Gastrocnemius medialis (tissue), 4 donors: ENCODE data around the gene PCNX2.

ENCODE experiments used
- POLR2A ChIP-seq, 2 donors: fragments of 450-650 bp; IDR thresholded peaks; one replicate each; pipeline ENCODE4 v1.6.1; 2017; ENCODE audit warnings: antibody characterized with exemption in 2 of 2, mild to moderate bottlenecking in 2 of 2, moderate library complexity in 2 of 2
- TF ChIP-seq, protein P1 (sequence below), 5 experiments: fragments of 450-650 bp in 3 of 5; fragments of 200-600 bp in 2 of 5; sonication (generic) in 2 of 5; IDR thresholded peaks in 4 of 5; conservative IDR thresholded peaks in 1 of 5; 1 replicate in 4 of 5; 2 replicates in 1 of 5; pipeline ENCODE4 v1.5.1; 2016 to 2019; ENCODE audit warnings: antibody characterized with exemption in 5 of 5, mild to moderate bottlenecking in 3 of 5, moderate library complexity in 3 of 5

DNA sequence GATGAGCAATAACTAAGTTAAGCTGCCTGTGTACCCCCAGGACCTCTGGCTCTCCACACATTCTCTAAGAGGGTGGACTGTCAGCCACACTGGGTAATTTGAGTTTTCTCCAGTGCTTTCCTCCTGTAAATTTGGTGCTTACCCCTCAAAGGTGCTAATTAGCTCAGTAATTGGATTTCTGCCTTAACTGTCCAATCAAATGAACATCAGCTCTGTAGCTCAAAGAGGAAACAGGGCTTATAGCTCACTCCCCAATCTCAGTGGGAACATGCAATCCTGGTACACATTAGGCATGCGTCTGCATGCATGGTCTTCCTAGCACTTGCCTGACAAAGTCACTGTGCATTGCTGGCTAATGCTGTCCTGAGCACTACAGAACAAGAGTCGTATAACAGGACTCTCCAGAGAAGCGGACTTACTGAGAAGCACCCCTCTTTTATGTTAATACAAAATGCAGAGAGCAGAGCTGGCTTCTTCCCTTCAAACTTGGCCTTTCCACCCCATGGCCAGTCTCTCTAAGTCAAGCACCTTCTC lies 235.0 kb downstream of the PCNX2 start:
- TF ChIP-seq POLR2A (IDR thresholded peaks at IDR 0.05): no peak
- TF ChIP-seq, protein P1, sequence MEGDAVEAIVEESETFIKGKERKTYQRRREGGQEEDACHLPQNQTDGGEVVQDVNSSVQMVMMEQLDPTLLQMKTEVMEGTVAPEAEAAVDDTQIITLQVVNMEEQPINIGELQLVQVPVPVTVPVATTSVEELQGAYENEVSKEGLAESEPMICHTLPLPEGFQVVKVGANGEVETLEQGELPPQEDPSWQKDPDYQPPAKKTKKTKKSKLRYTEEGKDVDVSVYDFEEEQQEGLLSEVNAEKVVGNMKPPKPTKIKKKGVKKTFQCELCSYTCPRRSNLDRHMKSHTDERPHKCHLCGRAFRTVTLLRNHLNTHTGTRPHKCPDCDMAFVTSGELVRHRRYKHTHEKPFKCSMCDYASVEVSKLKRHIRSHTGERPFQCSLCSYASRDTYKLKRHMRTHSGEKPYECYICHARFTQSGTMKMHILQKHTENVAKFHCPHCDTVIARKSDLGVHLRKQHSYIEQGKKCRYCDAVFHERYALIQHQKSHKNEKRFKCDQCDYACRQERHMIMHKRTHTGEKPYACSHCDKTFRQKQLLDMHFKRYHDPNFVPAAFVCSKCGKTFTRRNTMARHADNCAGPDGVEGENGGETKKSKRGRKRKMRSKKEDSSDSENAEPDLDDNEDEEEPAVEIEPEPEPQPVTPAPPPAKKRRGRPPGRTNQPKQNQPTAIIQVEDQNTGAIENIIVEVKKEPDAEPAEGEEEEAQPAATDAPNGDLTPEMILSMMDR (IDR thresholded peaks at IDR 0.05 in 4 of 5, conservative IDR thresholded peaks at IDR 0.05 in 1 of 5): no peak
